Stimulated activated CD4-positive, alpha-beta T cell treated with anti-CD3 and anti-CD28 coated beads, Interleukin-4, amount 100 ng/mL, for 4 hours (primary cell): ENCODE results near the gene IGSF23.
"Not testable (repeated sequence)": the region's sequence is repeated elsewhere in the genome, so short reads cannot be mapped to it uniquely, and the experiment has no call there.

Experiments
- DNase-seq, 2 experiments: peaks; one replicate each; pipeline ENCODE4 v3.0.0-alpha.2; 2020

IGSF23 gene

DNA sequence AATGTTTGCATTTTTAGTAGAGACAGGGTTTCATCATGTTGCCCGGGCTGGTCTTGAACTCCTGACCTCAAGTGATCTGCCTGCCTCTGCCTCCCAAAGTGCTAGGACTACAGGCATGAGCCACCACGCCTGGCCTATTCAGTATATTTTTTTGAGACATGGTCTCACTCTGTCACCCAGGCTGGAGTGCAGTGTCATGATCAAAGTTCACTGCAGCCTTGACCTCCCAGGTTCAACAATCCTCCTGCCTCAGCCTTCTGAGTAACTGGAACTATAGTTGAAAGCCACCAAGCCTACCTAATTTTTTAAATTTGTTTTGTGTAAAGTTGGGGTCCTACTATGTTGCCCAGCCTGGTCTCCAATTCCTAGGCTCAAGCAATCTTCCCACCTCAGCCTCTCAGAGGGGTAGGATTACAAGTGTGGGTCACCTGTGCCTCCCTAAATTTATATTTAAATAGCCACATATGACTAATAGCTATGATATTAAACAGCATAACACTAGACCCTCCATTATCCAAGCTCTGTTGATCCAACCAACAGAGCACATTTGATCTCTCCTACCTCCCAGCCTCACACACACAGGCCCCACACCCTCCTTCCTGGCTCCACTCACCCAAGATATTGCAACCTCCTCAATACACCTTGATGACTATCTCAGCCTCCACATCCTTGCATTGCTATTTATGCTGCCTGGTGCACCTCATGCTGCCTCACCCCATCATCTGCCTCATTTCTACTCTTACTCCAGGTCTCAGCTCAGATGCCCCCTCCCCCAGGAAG, 55.8 kb downstream of the IGSF23 start:
- no peak for DNase-seq

DNA sequence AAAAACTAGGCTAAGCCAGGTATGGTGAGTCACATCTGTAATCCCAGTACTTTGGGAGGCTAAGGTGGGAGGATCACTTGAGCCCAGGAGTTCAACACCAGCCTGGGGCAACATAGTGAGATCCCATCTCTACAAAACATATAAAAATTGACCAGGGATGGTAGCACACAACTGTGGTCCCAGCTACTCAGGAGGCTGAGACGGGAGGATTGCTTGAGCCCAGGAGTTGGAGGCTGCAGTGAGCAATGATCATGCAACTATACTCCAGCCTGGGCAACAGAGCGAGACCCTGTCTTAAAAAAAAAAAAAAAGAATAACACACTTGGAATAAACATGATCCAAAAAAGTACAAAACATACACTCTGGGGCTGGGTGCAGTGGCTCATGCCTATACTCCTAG, 56.7 kb downstream of the IGSF23 start:
- not testable (repeated sequence) for DNase-seq

DNA sequence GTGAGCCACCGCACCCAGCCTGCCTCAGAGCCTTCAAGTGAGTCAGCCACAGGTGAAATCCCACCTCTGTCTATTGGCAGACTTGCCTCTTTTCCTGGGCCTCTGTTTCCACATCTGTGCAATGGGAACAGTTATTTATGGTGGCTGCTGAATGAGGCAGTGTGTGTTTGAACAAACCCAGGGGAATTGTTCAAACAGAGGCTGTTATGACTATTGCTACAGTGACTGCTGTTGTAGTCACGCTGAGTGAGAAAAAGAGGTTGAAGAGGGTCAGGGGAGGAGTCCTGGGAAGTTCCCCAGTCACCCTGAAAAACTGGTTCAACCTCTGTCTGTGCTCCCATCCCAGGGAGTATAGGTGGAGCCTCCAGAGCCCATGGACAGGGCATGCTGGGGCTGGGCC, 58.0 kb downstream of the IGSF23 start, which contains the start of gene CEACAM19:
TSS of gene CEACAM19 (plus strand) at position 83 of the 400 bp plus-strand sequence. CDS start 450 bp downstream, outside the sequence.
- no peak for DNase-seq

DNA sequence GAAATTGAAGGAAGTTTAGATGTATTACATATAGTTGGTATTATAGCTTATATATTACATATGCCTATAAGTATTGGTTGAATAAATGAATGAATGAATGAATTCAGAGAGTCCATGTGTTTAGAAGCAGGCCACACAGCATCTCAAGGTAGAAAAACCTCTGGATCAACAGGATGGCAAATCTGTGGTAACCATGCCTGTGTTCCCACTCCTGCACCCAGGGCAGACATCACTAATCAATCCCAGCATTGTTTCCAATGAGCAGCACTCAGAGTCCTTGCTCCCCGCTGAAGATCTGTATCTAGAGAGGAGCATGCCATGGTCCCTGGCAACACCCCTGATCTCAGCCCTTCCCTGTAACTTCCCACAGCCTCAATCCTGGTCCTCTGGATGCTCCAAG, 58.9 kb downstream of the IGSF23 start:
- no peak for DNase-seq

DNA sequence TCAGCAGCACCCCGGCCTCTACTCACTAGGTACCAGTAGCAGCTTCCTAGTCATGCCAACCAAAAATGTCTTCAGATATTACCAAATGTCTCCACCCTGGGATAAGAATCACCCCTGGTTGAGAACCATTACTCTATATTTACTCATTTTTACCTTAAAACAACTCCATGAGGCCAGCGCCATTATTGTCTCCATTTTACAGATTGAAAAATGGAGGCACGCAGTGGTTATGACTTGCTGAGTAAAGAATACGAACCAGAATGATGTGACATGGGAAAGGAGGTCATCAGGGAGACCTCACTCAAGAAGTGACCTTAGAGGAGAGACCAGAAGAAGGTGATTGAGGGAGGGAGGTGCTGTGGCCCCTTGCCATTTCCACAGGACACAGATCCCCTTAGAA, 60.1 kb downstream of the IGSF23 start:
- no peak for DNase-seq

DNA sequence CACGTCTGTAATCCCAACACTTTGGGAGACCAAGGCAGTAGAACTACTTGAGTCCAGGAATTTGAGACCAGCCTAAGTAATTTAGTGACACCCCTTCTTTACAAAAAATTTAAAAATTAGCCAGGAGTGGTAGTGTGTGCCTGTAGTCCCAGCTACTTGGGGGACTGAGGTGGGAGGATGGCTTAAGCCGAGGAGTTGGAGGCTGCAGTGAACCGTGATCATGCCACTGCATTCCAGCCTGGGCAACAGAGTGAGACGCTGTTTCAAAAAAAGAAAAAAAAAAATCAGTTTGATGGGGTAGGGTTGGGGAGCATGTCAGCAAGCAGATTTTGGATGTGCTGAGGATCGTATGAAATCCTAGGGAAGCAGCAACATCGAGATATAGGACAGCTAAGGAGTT, 62.2 kb downstream of the IGSF23 start:
- no peak for DNase-seq

DNA sequence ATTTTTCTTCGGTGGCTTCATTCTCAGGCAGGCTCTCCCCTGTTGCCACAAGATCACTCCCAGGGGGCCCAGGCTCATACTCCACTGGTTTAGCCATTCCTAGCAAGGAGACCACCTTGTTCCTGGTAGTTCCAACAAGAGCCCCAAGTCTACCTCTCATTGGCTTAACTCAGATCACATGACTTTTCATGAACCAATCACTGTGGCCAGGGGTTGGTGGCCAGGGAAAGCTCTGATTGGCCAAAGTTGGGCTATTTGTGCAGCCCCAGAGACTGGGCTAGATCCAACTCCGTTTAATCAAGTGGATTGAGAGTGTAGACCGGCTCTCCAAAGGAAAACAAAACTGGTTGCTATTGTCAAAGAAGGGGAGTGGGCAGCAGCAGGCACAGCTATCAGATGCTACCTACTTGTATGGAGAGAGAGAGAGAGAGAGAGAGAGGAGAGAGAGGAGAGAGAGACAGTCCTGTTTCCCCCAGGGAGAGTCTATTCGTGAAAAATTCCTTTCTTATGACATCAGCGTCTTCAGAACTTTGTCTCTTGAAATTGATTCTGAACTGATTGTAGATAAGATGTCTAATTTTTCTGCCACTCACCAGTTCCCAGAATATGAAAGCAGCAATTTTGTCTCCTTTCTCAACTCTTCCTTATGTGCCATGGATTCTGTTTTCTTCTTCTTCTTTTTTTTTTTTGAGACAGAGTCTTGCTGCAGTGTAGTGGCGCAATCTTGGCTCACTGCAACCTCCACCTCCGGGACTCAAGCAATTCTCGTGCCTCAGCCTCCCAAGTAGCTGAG, 63.9 kb downstream of the IGSF23 start:
- no peak for DNase-seq

DNA sequence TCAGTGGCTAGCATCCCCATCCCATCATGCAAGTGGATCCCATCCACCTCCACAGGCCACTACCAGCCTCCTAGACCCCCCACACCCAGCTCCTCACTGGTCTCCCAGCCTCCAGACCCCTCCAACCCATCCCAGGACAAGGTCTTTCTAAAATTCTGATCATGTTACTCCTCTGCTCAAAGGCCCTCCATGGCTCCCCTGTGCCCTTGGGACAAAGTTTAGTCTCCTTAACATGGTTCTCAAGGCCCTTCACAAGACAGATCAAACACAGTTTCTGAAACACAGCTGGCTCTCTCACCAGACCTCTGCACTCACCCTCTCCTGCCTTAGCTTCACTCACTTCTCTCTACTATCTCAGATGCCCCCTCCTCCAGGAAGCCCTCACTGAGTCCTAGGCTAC, 67.2 kb downstream of the IGSF23 start:
- DNase-seq, result no peak

DNA sequence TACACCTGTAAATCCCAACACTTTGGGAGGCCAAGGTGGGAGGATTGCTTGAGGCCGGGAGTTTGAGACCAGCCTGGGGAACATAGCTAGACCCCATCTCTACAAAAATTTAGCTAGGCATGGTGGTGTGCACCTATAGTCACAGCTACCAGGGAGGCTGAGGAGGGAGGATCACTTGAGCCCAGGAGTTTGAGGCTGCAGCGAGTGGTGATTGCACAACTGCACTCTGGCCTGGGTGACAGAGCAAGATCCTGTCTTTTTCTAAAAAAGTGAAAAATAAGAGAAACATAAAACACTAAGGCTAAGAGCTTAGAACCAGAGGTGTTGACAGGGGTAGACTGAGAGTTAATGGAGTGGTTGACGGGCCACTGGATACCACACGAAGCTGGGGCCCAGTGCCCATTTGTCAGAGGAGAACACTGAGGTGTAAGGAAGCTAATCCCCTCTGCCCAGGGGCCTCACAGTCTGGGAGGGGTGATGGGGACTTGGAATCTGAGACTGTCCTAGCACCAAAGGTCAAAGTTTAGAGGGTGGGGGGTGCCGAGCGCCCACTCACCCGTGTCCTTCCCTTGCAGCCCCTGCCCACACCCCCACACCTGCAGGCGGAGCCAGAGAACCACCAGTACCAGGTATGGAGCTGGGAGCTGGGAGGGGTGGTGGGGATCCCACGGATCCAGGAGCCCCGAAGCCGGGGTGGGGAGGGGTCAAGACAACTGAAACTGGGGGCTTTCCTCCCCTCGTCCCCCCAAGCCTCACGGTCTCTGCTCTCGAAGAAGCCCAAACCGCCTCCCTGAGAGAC, 68.8 kb downstream of the IGSF23 start:
- DNase-seq, result no peak

DNA sequence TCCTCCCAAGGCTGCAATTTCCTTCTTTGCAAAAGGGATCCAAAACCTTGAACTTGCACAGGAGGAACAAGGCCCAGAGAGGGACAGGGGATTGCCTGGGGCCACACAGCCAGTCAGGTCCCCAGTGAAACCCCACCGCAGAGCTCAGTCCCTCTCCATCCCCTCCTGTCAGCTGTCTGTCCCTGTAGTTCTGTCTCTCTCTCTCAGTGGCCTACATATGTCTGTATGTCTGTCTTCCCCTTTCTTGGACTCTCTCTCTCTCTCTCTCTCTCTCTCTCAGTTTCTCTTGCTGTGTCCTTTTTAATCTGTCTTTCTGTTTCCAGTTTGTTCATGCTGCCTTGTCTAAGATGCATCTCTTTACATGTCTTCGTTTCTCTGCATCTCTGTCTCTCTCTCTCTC, 69.4 kb downstream of the IGSF23 start:
- no peak for DNase-seq

DNA sequence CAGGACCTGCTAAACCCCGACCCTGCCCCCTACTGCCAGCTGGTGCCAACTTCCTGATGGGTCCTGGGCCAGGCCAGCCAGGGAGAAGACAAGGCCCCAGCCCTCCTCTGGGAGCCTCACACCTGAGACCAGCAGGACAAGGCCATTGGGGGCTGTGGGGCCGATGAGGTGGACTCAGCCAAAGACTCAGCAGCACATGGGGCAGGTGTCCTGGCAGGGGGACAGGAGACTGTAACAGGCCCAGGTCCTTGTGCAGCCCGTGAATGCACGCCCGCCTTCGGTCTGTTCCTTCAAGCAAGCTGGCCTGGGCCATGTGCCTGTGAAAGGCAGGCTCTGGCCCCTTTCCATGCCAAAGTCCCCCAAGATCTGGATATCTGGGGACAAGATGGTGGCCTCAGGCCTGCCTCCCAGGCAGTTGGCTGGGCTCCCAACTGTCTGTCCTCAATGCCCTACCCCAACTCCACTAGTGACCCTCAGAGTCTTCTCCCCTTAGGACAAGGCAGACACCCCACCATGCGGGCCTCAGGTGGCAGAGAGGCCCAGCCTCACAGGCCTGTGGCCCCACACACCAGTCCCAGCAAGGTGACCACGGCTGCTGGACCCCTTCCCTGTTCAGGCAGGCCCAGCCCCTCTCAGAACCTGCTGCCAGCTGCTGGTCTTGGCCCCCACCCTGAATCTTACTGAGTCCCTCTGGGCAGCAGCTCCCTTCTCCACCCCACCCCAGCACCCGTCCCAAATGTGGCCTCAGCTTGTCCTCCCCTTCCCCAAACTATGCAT, 70.3 kb downstream of the IGSF23 start:
- no peak for DNase-seq

DNA sequence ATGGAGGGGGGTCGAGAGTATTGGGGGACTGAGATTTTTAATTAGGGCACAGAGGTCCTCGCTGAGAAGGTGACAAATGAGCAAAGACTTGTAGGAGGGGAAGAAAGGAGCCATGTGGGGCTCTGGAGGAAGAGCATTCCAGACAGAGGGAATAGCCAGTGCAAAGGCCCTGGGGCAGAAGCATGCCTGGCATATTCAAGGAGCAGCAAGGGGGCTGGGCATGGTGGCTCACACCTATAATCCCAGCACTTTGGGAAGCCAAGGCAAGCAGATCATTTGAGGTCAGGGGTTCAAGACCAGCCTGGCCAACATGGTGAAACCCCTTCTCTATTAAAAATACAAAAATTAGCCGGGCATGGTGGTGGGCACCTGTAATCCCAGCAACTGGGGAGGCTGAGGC, 71.0 kb downstream of the IGSF23 start:
- DNase-seq, result not testable (repeated sequence)

DNA sequence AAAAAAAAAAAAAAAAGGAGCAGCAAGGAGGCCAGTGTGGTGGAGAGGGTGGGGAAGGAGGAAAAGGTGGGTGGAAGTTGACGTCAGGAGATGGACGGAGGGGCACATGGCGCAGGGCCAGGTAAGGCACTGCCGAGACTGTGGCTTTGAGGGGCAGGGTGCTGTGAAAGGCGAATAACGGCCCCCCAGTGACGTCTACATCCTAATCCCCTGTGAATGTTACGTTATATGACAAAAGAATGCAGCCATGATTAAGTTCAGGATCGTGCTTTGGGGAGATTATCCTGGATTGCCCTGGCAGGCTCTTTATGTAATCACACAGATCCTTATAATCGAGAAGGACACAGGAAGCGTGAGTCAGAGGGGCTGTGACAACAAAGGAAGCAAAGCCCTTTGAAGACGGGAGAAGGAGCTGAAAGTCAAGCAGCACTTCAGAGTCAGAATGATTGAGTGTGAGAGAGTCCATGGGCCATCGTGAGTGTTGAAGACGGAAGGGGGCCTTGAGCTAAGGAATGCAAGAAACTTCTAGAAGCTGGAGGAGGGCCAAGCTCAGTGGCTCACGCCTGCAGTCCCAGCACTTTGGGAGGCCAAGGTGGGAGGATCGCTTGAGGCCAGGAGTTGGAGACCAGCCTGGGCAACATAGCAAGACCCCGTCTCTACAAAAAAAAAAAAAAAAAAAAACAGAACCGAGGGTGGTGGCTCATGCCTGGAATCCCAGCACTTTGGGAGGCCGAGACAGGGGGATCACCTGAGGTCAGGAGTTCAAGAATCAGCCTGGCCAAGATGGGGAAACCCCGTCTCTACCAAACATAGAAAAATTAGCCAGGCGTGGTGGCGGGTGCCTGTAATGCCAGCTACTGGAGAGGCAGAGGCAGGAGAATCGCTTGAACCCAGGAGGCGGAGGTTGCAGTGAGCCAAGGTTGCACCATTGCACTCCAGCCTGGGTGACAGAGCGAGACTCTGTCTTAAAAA, 71.8 kb downstream of the IGSF23 start:
- DNase-seq, result no peak

DNA sequence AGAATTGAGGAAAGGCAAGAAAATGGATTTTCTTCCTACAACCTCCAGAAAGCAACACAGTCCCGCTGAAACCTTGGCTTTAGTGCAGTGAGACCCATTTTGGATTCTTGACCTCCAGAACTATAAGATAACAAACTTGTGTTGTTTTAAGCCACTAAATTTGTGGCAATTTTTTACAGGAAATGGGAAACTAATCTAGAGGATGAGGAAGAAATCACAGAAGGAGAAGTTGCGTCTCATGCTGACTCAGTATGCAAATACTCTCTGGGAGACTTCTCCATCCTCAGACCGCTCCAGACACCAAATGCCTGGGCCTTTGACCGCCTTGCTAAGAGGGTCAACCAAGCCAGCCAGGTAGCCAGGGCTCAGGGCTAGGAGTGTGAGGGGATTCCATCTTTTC, 72.5 kb downstream of the IGSF23 start:
- no peak for DNase-seq
